GM19239 (cell line): ENCODE measurements around the gene ETFB.
A peak's percentile ranks its signal among the peaks of the same experiment; 100 is the strongest.

Experiments
- DNase-seq: peaks from one replicate; pipeline ENCODE4 v3.0.0; 2011; ENCODE audit warnings: low spot score; ENCODE audit not compliant: insufficient read length
- FAIRE-seq: peaks from 2 replicates; lab custom pipeline; 2011; peaks lifted over from hg19 to GRCh38; lab: Jason Lieb, UNC

ETFB gene

DNA sequence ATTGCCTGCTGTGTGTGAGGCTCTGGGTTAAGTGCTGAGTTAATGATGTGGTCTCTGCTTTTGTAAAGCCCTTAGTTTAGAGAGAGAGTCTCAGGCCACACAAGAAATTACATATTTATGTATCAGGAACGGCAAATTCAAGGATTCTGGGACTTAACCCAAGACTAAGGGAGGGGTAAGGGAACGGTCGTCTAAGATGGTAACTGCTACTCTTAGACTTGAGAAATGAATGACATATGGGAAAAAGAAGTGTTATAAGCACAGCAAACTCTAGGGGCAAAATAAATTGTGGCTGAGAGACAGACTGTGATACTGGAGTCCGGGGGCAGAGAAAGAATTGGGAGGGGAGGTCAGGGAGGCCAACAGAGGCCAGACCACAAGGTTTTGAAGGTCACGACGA lies 34.5 kb downstream of the ETFB start:
- DNase-seq (no peak), FAIRE-seq (no peak)

DNA sequence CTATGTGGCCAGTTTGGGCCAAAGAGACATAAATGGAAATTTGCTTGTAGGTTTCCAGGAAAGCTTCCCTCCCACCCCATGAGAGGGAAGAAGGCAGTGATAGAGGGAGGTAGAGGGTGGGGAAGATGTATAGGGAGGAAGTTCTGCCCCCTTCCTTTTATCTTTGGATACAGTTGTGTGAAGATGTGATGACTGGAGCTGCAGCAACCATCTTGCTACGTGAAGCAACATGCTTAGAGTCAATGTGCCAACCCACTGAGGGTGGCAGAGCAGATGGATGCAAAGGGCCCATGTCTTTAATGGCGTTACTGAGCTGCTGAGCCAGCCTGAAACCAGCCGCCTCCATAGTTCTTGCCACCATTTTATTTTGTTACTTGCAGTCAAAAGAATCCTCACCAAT lies 35.0 kb downstream of the ETFB start:
- DNase-seq, result no peak
- no peak for FAIRE-seq

DNA sequence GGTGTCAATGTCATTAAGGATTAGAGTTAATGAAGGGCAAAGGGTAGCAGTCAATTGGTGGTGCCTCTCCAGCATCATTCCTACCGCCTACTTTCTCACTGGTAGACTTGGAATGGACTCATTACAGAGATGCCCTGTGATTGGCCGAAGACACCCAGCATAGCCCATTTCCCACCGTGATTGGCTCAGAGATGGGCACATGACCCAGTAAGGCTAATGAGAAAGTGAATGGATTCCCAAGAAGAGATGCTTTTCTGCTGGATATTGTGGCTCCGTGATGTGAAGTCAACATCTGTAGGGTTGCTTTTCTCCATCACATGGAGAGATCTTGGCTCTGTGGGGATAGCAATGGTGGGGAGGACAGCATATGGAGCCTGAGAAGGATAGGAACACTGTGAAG lies 35.8 kb downstream of the ETFB start:
- FAIRE-seq, result no peak
- no peak for DNase-seq

DNA sequence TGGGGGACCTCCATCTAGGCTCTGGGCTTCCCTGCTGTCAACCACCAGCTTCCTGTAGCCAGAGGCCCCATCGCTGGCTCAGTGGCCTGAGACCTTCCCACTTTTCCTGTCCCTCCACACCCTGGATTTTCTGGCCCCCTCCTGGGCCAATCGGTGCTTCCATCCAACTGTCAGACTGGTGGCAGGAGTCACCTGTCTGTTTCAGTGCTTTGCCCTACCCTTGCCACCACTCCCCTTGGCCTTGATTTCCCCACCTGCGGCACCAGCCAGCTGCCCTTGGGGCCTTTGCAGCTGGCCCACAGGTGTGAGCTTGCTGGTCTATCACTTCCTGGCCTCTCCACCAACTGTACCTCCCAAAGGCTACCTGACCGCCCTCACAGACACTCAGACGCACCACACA lies 36.8 kb downstream of the ETFB start:
- no peak for FAIRE-seq
- DNase-seq, result no peak

DNA sequence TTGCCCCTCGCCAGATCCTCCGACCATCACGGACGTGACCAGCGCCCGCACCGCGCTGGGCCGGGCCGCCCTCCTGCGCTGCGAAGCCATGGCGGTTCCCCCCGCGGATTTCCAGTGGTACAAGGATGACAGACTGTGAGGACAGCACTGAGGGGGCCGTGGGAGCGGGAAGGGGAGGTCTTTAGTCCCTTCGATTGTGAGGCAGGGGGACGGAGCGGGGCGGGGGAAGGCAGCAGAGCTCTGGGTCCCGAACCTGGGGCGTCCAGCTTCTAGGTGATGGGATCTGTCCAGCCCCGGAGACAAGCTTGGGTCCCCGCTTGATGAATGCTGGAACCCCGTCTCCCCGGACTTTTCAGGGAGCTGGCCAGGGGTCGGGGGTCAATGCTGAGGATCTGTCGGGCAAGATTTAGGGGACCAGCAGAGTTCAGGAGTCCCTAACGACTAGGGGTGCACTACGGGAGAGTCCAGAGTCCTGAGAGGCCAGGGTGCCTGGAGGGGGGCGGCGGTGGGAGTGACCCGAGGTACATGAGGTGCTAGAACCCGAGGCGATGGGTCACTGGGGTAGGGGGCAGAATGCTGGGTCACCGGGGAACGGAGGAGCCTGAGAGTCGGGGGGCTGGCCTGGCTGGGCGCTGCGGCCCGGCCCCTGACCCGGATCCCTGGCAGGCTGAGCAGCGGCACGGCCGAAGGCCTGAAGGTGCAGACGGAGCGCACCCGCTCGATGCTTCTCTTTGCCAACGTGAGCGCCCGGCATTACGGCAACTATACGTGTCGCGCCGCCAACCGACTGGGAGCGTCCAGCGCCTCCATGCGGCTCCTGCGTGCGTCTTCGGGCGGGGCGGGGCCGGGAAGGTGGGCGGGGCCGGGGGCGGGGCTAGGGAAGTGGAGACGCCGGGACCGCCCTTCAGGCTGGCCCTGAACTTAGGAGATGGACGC lies 38.9 kb downstream of the ETFB start:
- no peak for FAIRE-seq

DNA sequence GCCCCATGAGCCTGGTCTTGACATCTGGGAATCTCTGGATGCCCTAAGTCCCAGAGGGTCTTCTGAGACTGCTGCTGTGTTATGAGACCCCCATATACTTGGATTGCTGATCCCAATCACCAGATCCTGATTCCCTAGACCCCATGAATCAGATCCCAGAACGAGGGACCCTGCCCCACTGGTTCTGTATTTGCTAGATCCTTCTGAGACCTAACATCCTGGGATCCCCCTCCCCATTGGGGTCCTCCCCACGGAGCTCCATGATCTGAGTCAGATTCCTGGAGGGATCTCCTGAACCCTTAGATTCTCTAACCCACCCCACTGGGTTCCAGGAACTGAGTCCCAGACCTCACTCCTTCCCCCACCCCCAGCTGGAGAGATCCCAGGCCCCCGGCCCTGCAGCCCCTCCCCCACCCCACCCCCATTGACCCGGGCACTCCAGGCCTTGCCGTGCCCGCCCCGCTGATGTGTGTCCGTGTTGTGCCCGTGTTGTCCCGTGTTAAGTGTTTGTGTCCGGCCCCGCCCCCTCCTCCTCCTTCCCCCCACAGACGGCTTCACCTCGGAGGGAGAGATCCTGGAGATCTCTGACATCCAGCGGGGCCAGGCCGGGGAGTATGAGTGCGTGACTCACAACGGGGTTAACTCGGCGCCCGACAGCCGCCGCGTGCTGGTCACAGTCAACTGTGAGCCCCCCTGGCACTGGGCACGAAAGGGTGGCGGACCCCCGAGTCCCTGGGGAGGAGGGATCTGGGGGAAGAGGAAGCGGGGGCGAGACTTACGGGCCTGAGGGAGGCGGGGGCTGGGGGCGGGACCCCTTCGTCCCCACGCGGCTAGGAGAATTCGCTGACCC lies 39.7 kb downstream of the ETFB start:
- DNase-seq (no peak), FAIRE-seq (no peak)

More for the DNA sequence above, 38.9 kb downstream of the ETFB start:
- DNase-seq, result peak; percentile 53

DNA sequence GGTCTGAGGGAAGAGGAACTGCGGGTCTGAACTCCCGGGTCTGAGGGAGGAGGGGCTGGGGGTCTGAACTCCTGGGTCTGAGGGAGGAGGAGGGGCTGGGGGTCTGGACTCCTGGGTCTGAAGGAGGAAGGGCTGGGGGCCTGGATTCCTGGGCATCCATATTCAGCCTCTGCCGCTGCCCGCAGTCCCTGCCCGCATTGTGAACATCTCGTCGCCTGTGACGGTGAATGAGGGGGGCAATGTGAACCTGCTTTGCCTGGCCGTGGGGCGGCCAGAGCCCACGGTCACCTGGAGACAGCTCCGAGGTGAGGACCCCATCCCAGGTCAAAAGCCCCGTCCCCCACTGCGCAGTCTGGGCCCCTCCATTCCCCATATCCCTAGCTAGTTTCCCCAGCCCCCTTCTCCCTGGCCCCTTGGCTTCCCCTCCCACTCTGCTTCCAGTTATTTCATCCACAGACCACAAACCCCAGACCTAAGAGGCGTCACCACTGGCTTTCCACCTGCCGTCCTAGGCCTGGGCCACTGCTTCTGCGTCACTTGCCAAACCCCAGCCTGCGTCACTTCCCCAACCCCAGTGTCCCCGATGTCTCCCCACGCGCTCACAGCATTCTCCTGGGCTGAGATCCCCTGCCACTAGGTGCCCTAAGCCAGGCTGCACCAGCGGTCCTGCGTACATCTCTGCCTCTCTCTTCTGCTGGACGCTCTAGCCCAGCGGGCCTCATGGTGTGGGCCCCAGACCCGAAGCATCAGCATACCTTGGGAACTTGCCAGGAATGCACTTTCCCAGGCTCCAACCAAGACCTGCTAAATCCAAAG lies 40.8 kb downstream of the ETFB start:
- DNase-seq (no peak), FAIRE-seq (no peak)

DNA sequence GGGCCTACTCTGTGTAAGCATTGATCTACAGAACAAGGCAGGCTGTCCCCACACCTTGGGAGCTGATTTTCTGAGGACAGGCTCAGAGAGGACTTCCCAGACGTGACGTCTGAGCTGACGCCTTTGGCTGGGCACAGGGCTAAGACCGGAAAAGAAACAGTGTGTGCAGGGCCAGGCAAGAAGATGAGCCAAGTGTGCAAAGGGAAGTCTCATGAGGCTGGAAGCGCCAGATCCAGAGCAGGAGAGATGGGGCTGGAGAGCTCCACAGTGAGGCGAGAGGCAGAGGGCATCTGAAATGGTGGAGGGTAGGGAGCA lies 42.1 kb downstream of the ETFB start:
- DNase-seq, result no peak

DNA sequence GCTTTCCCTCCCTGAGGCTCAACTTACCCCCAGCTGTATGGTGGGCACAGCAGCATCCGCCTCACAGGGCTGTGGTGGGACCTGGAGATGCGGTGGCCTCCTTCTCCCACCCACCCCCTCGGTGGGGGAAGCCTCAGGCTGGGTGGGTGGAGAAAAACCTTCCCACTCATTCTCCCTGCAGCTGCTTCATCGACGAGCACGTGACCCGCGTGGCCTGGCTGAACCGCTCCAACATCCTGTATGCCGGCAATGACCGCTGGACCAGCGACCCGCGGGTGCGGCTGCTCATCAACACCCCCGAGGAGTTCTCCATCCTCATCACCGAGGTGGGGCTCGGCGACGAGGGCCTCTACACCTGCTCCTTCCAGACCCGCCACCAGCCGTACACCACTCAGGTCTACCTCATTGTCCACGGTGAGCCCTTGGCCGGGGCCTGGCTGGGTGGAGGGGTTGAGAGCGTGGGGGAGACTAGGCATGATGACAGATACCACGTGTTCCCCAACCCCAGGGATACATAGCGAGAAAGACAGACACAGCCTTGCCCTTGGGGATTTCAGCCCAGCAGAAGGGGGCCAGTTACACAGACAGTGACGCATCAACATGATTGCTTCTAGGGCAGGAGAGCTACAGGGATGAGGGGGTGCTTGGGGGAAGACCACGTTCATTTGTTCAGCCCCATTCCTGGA lies 42.6 kb downstream of the ETFB start:
- no peak for FAIRE-seq
- no peak for DNase-seq

More for the DNA sequence above, 42.1 kb downstream of the ETFB start:
- no peak for FAIRE-seq

DNA sequence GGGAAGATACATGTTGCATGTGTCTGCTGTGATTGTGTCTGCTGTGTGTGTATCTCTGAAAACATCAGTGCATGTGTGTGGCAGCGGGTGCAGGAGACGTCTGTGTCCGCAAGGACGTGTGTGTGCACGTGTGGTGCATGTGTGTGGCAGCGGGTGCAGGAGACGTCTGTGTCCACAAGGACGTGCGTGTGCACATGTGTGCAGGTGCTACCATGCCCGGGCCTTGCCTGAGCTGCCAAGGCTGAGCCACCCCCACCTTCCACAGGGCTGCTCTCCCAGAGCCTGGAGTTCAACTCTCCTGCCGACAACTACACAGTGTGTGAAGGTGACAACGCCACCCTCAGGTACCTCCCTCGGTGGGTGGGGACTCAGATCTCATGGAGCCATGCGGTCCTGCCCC lies 44.4 kb downstream of the ETFB start:
- FAIRE-seq (no peak), DNase-seq (no peak)

DNA sequence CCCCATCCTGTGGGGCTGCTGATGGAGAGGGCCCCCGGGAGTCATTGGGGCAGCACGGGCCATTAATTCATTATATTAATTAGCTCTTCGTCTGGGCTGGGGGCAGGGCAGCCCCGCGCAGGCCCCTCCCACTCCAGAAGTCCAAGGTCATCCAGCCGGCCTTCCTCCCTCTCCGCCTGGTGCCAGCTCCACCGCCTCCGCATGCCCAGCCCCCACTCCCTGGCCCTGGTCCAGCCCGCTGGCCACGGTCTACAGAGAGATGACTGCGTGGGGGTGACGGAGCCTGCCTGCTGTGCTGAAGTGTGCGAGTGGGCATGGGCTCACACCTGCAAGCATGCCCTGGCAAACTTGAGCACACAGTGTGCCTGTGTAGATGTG lies 45.9 kb downstream of the ETFB start:
- no peak for FAIRE-seq
- no peak for DNase-seq

DNA sequence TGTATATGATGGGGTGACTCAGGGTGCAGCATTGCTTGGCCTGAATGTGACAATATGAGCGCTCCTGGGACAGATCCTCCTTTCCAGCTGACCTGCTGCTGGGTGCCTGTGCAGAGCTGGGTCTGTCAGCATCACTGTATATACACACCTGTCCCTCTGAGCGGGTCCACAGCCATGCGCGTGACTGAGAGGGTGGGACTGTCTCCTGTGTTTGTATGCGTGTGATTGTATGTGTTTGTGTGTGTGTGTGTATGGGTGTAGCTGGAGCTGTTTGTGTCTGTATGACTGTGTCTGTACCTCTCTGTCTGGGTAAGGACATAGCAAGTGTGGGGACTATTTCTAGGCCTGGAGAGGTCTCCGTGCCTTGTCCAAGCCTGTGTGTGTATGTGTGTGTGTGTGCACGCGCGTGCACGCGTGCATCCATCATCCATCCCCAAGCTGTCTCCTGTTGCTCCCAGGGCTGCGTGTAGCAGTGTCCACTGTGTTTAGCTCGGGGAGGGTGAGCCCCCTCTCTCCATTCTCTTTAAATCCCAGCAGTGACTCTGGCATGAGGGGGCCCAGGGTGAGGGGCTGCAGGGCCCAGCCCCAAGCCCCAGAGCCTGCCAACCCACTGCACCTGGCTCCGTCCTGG lies 46.4 kb downstream of the ETFB start:
- no peak for FAIRE-seq
- DNase-seq, result no peak

DNA sequence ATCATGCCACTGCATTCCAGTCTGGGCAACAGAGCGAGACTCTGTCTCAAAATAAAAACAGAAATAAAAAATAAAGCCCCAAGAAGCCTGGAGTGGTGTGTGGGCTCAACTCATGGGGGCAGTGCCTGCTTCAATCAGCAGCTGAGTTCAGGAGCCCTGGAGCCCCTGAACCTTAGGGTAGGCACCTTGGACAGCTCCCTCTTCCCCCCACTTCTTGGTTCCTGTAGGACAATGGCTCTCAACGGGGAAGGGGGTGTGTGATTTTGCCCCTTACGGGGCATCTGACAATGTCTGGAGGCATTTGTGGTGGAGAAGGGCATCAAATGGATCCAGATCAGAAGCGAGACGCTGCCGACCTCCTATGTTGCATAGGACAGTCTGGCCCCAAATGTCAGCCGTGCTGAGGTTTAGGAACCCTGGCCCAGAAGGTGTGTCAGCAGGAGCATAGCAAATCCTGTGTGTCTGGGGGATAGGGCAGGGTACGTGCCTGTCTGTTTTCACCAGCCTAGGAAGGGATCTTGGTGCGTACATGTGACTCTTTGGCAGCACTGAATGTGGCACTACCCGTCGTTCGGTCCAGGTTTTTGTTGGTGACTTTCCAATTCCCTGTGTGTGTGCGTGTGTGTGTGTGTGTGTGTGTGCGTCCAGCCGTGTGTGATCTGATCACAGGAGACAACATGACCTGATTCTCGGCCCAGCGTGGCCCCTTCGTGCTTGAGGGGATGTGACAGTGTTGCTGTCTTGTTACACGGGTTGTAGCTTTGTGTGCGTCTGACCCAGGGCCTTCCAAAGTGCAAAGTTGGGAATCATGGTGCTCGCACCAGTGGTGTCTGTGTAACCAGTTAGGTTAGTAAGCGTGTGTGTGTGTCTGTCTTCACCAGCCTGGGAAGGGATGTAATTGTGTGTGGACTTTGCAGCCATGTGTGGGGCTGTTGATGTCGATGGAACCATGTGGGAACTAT lies 47.2 kb downstream of the ETFB start:
- FAIRE-seq, result no peak

DNA sequence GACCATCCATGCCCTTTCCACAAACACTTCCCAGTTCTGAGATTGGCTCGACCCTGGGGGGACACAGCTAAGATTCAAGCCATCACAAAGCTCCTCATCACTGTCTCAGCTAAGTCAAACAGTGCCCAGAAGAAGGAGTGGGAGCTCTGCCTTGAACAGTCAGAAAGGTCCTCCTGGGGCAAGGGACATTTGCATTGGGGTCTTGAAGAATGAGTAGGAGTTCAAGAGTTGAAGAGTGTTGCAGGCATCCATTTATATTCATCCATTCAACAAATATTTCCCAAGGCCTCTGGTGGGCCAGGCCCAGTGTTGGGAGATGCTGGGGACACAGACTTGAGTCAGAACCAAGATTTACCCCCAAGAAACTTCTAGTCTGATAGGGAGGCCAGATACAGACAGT lies 48.2 kb downstream of the ETFB start:
- DNase-seq, result no peak
- FAIRE-seq, result no peak

More for the DNA sequence above, 47.2 kb downstream of the ETFB start:
- DNase-seq, result no peak

DNA sequence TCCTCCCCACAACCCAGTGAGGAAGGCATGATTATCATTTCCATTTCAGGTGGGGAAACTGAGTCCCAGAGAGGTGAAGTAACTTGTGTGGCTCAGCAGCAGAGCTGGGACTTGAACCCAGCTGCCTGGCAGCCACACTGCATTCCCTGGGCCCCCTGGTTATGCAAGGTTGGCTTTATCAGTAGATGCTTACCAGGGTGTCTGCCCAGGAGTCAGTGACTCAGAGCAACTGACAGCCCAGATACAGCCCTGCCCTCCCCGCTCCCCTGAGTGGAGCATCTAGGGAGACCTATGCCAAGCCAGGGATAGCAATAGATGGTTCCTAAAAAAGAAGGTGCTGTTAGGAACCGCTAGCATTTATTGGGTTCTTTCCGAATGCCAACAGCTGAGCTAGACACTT lies 48.8 kb downstream of the ETFB start:
- DNase-seq (no peak), FAIRE-seq (no peak)

DNA sequence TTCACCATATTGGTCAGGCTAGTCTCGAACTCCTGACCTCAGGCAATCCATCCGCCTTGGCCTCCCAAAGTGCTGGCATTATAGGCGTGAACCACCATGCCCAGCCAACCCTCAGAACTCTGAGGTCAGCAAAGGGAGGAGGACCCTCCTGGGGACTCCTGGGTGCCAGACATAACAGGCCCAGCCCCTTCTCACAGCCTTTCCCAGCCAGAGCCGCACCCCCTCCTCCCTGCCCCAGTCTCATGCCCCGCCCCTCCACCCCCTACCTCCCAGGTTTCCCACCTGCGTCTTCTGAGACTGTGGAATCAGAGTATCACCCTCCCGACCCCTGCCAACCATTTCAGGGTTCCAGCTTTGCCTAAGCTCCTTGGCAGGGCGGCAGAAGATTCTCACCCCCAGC lies 49.5 kb downstream of the ETFB start:
- FAIRE-seq, result no peak
- DNase-seq, result no peak

DNA sequence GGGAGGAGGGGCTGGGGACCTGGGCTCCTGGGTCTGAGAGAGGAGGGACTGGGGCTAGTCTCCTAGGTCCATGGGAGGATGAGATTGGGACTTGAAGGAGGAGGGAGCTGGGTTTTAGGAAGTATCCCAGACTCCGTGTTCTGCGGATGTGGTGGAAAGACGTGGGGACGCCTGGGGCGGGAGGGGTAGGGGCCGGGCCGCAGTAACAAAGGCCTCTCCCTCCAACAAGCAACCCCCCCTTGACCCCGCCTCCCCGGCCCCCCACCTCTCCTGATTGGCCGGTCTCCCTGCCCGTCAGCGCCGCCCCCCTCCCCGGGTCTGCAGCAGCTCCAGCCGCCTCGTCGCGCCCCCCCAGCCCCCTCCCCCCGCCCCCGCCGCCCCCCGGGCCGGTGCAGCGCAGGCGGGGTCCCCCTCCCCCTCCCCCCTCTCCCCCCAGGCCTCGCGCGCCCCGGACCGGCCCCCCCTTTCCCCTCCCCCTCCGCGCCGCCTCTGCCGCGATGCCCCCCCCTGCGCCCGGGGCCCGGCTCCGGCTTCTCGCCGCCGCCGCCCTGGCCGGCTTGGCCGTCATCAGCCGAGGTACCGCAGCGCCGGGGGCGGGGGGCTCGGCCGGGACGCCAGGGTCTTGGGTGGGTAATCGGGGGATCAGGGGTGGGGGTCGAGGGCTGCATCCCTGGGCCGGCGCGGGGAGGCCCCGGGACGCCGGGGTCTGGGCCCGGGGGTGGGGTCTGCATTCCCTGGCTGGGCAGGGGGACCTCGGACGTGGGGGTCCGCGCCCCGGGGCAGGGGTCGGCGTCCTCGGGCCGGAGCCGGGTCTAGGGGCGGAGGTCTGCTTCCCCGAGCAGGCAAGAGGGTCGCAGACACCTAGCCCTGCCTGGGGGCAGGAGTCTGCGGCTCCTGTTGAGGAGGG lies 54.6 kb downstream of the ETFB start, which contains the start of gene IGLON5:
IGLON5 (plus strand) TSS at position 294 of the 907 bp plus-strand sequence; CDS start at position 498, 204 bp downstream.
- FAIRE-seq (no peak), DNase-seq (no peak)
